GM19324 (cell line): ENCODE results near the gene ASTN2.

ENCODE experiments used
- ATAC-seq: cut with Tn5 transposase; IDR thresholded peaks from one replicate; pipeline ENCODE4 v1.9.1; 2021; ENCODE audit warnings: mild to moderate bottlenecking, moderate library complexity; ENCODE audit not compliant: unreplicated experiment, low FRiP score

Gene ASTN2

GRCh38 chr9:116987721-116988485, 427.0 kb downstream of the ASTN2 start:
- ATAC-seq = no peak

- no peak for ATAC-seq
Observed at GRCh38 chr9:116986015-116986414, 428.8 kb downstream of the ASTN2 start.

- ATAC-seq = no peak
Observed at GRCh38 chr9:116985596-116985995, 429.3 kb downstream of the ASTN2 start.

GRCh38 chr9:116984111-116984510, 430.7 kb downstream of the ASTN2 start:
- no peak for ATAC-seq

- ATAC-seq = no peak
Observed at GRCh38 chr9:116980582-116981120, 434.2 kb downstream of the ASTN2 start.

GRCh38 chr9:116979456-116979855, 435.4 kb downstream of the ASTN2 start:
- no peak for ATAC-seq

- no peak for ATAC-seq
Observed at GRCh38 chr9:116978155-116978554, 436.7 kb downstream of the ASTN2 start.

GRCh38 chr9:116975126-116975525, 439.7 kb downstream of the ASTN2 start:
- ATAC-seq = no peak

GRCh38 chr9:116966199-116966598, 448.7 kb downstream of the ASTN2 start:
- ATAC-seq = no peak

GRCh38 chr9:116964258-116964657, 450.6 kb downstream of the ASTN2 start:
- no peak for ATAC-seq

- ATAC-seq = no peak
Observed at GRCh38 chr9:116959809-116960208, 455.0 kb downstream of the ASTN2 start.

- ATAC-seq = no peak
Observed at GRCh38 chr9:116958881-116959280, 456.0 kb downstream of the ASTN2 start.

- ATAC-seq = no peak
Observed at GRCh38 chr9:116954731-116955130, 460.1 kb downstream of the ASTN2 start.

- ATAC-seq = no peak
Observed at GRCh38 chr9:116953271-116953670, 461.6 kb downstream of the ASTN2 start.

- no peak for ATAC-seq
Observed at GRCh38 chr9:116952436-116952810, 462.4 kb downstream of the ASTN2 start.

GRCh38 chr9:116951588-116952435, 463.0 kb downstream of the ASTN2 start:
- ATAC-seq = peak; percentile 54

GRCh38 chr9:116945817-116946216, 469.0 kb downstream of the ASTN2 start:
- ATAC-seq = no peak

- no peak for ATAC-seq
Observed at GRCh38 chr9:116944714-116945534, 469.9 kb downstream of the ASTN2 start.

GRCh38 chr9:116943970-116944369, 470.9 kb downstream of the ASTN2 start:
- no peak for ATAC-seq

GRCh38 chr9:116942593-116943061, 472.2 kb downstream of the ASTN2 start:
- ATAC-seq = no peak
